HG03460 (cell line): Measurements from ENCODE around the gene ATP11A.

Experiments used
- ATAC-seq: cut with Tn5 transposase; IDR thresholded peaks from one replicate; pipeline ENCODE4 v1.9.1; 2021; ENCODE audit not compliant: unreplicated experiment

The ATP11A gene

GRCh38 chr13:112690283-112690929, 568 bp downstream of the ATP11A start:
- ATAC-seq, result peak; percentile 28

GRCh38 chr13:112692104-112692503, 2.3 kb downstream of the ATP11A start:
- no peak for ATAC-seq

- no peak for ATAC-seq
Observed at GRCh38 chr13:112692586-112692985, 2.7 kb downstream of the ATP11A start.

GRCh38 chr13:112693831-112694497, 4.1 kb downstream of the ATP11A start:
- ATAC-seq, result no peak

- no peak for ATAC-seq
Observed at GRCh38 chr13:112695121-112695520, 5.3 kb downstream of the ATP11A start.

GRCh38 chr13:112696001-112696868, 6.4 kb downstream of the ATP11A start:
- ATAC-seq, result no peak

- ATAC-seq, result no peak
Observed at GRCh38 chr13:112696869-112697465, 7.1 kb downstream of the ATP11A start.

- ATAC-seq, result no peak
Observed at GRCh38 chr13:112697756-112698655, 8.2 kb downstream of the ATP11A start.

- ATAC-seq, result no peak
Observed at GRCh38 chr13:112699322-112699918, 9.6 kb downstream of the ATP11A start.

GRCh38 chr13:112700291-112701060, 10.6 kb downstream of the ATP11A start:
- ATAC-seq, result no peak

- ATAC-seq, result no peak
Observed at GRCh38 chr13:112702341-112702985, 12.6 kb downstream of the ATP11A start.

GRCh38 chr13:112702986-112703379, 13.1 kb downstream of the ATP11A start:
- no peak for ATAC-seq

- ATAC-seq, result no peak
Observed at GRCh38 chr13:112703449-112704284, 13.8 kb downstream of the ATP11A start.

- no peak for ATAC-seq
Observed at GRCh38 chr13:112704308-112705145, 14.7 kb downstream of the ATP11A start.

GRCh38 chr13:112705286-112705685, 15.4 kb downstream of the ATP11A start:
- no peak for ATAC-seq

GRCh38 chr13:112706171-112706570, 16.3 kb downstream of the ATP11A start:
- no peak for ATAC-seq
